Embryonic facial prominence (tissue), 1 donor: Measurements from ENCODE around the gene ZC2HC1B.
"Not testable (repeated sequence)": the region's sequence is repeated elsewhere in the genome, so short reads cannot be mapped to it uniquely, and the experiment has no call there.

Experiments
- DNase-seq: peaks from one replicate; pipeline ENCODE4 v3.0.0-alpha.2; 2016; ENCODE audit errors: extremely low spot score

ZC2HC1B gene

GRCh38 chr6:143868808-143869207 lies 4.5 kb downstream of the ZC2HC1B start:
- not testable (repeated sequence) for DNase-seq

GRCh38 chr6:143871202-143871730 lies 7.0 kb downstream of the ZC2HC1B start:
- DNase-seq, result not testable (repeated sequence)

- DNase-seq, result no peak
Measured at GRCh38 chr6:143872201-143872600, 7.9 kb downstream of the ZC2HC1B start.

- not testable (repeated sequence) for DNase-seq
Measured at GRCh38 chr6:143873600-143873999, 9.3 kb downstream of the ZC2HC1B start.

- not testable (repeated sequence) for DNase-seq
Measured at GRCh38 chr6:143874503-143874902, 10.2 kb downstream of the ZC2HC1B start.

GRCh38 chr6:143877584-143878271 lies 13.5 kb downstream of the ZC2HC1B start:
- DNase-seq, result no peak

GRCh38 chr6:143878272-143878760 lies 14.0 kb downstream of the ZC2HC1B start:
- no peak for DNase-seq

GRCh38 chr6:143880412-143880811 lies 16.1 kb downstream of the ZC2HC1B start:
- DNase-seq, result no peak

- no peak for DNase-seq
Measured at GRCh38 chr6:143882401-143882930, 18.2 kb downstream of the ZC2HC1B start.

- DNase-seq, result peak; percentile 44
Measured at GRCh38 chr6:143884216-143884900, 20.1 kb downstream of the ZC2HC1B start.

GRCh38 chr6:143885116-143885515 lies 20.8 kb downstream of the ZC2HC1B start:
- DNase-seq, result no peak

- no peak for DNase-seq
Measured at GRCh38 chr6:143894655-143895054, 30.4 kb downstream of the ZC2HC1B start.

GRCh38 chr6:143896126-143896860 lies 32.0 kb downstream of the ZC2HC1B start:
- DNase-seq, result no peak

GRCh38 chr6:143900358-143900757 lies 36.1 kb downstream of the ZC2HC1B start:
- DNase-seq, result no peak

GRCh38 chr6:143901885-143902750 lies 37.8 kb downstream of the ZC2HC1B start:
- DNase-seq, result no peak

GRCh38 chr6:143902827-143903226 lies 38.6 kb downstream of the ZC2HC1B start:
- no peak for DNase-seq

- DNase-seq, result no peak
Measured at GRCh38 chr6:143911028-143911427, 46.8 kb downstream of the ZC2HC1B start.

- DNase-seq, result no peak
Measured at GRCh38 chr6:143912671-143913070, 48.4 kb downstream of the ZC2HC1B start.

- not testable (repeated sequence) for DNase-seq
Measured at GRCh38 chr6:143917026-143917425, 52.8 kb downstream of the ZC2HC1B start.

GRCh38 chr6:143928853-143929252 lies 64.6 kb downstream of the ZC2HC1B start:
- no peak for DNase-seq

GRCh38 chr6:143929975-143930374 lies 65.7 kb downstream of the ZC2HC1B start:
- DNase-seq, result no peak
